ENCODE data around the gene CAPN9. TPM values are rescaled to one million over a fixed set of nuclear protein-coding genes. Genes with fewer than 3 reads are reported as not detected.

Gene CAPN9
- total RNA-seq, 4 donors from 2014 or later, result not detected

GRCh38 chr1:230844561-230844960 is 97.4 kb downstream of the CAPN9 start:
- no peak for TF ChIP-seq CTCF (IDR thresholded peaks at IDR 0.05; ENCODE audit: low read depth)

- no peak for TF ChIP-seq CTCF (IDR thresholded peaks at IDR 0.05; ENCODE audit: low read depth)
These were observed 101.0 kb downstream of the CAPN9 start for GRCh38 chr1:230848235-230848634.

- TF ChIP-seq CTCF (IDR thresholded peaks at IDR 0.05; ENCODE audit: low read depth), result no peak
These were observed 102.5 kb downstream of the CAPN9 start for GRCh38 chr1:230849451-230850224.

GRCh38 chr1:230850547-230850946 is 103.4 kb downstream of the CAPN9 start:
- TF ChIP-seq CTCF (IDR thresholded peaks at IDR 0.05; ENCODE audit: low read depth), result no peak

- no peak for TF ChIP-seq CTCF (IDR thresholded peaks at IDR 0.05; ENCODE audit: low read depth)
These were observed 104.1 kb downstream of the CAPN9 start for GRCh38 chr1:230851291-230851691.

Small RNA genes within 50 kb of the gene (small RNA-seq; reads per million reads assigned to genes)
- not detected for gene RNA5SP79

Other genes starting within 250 kb of the CAPN9 start
- 10 to 100 TPM; 19.2 to 35.4 (median 24.2) TPM for gene COG2, start 104.9 kb upstream of the CAPN9 start, total RNA-seq
- gene AGT, start 33.3 kb upstream of the CAPN9 start, total RNA-seq, result 1 to 10 TPM in 3 of 4 donors, under 1 TPM in 1; 0.33 to 6.2 (median 2.9) TPM
- 100 to 1,000 TPM in 1 of 4 donors, 10 to 100 TPM in 3; 37.4 to 103 (median 48.1) TPM for gene C1orf198, start 121.1 kb downstream of the CAPN9 start, total RNA-seq
- 10 to 100 TPM; 24.4 to 43.0 (median 26.1) TPM for gene TTC13, start 231.5 kb downstream of the CAPN9 start, total RNA-seq
- 10 to 100 TPM; 15.4 to 32.6 (median 19.5) TPM for gene ARV1, start 231.7 kb downstream of the CAPN9 start, total RNA-seq

Data from subcutaneous adipose tissue (tissue), 4 donors.